Measurements from ENCODE around the gene LAMB4.

The LAMB4 gene

DNA sequence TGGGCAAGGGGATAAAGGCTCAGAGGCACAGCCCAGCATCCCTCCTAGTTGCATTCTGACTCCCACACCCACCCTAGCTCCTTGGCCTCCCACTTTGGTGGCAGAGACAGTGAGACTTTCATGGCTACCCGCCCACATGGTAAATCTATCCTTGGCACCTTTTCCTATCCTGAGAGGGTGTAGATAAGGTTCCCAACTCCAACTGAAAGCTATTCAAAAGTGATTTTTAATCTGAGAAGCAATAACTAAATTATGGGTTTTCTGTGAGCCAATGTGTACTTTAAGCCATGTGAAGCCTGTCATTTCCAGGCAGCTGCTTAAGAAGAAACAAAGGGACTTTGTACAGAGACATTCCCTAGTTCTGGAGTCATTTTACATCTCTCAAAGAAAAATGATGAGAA, 136.3 kb downstream of the LAMB4 start:
- no peak for DNase-seq

DNA sequence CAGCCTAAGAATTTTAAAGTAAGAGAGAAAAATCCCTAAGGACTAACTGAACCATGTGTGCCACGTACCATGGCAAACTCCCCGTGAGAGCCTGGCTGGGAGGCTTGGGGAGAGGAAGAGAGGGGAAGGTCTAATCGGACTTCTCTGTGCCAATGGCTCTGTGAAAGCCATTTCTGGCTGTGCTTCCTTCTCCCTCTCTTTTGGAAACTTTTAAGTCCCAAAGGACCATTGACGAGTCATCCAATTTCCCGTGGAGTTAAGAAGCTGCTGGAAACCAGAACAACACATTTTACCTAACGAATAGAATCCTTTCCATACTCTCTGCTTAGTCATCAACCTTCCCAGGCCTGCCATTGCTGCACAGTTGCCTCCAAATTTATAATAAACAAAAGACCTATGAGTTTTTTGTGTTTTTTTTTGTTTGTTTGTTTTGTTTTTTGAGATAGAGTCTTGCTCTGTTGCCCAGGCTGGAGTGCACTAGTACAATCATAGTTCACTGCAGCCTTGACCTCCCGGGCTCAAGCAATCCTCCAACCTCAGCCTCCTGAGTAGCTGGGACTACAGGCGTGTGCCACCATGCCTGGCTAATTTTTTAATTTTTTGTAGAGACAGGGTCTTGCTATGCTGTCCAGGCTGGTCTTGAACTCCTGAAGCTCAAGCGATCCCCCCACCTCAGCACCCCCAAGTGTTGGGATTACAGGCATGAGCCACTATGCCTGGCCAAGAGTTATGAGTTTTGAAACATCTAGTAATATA, 140.4 kb downstream of the LAMB4 start:
- DNase-seq, result no peak

DNA sequence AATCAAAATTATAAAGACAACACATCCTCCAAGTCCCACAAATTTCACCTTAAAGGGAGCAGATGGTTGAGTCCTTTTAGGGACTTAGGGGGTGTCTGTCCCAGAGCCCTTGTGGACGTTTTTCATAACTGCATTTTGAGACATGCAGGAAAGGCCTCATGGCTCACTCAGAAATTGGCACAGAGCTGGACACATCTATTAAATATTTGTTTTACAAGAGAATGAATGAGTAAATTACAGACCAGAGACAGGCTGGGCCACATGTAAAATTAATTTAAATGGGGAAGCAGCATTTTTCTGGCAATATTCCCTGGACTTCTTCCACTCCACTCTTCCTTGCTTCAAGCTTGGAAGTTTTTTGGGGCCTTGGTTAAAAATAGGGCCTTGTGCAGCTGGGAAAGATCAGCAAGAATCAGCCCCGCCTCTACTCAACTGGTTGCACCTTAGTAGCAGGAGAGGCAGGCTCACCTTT, 147.2 kb downstream of the LAMB4 start:
- no peak for DNase-seq

DNA sequence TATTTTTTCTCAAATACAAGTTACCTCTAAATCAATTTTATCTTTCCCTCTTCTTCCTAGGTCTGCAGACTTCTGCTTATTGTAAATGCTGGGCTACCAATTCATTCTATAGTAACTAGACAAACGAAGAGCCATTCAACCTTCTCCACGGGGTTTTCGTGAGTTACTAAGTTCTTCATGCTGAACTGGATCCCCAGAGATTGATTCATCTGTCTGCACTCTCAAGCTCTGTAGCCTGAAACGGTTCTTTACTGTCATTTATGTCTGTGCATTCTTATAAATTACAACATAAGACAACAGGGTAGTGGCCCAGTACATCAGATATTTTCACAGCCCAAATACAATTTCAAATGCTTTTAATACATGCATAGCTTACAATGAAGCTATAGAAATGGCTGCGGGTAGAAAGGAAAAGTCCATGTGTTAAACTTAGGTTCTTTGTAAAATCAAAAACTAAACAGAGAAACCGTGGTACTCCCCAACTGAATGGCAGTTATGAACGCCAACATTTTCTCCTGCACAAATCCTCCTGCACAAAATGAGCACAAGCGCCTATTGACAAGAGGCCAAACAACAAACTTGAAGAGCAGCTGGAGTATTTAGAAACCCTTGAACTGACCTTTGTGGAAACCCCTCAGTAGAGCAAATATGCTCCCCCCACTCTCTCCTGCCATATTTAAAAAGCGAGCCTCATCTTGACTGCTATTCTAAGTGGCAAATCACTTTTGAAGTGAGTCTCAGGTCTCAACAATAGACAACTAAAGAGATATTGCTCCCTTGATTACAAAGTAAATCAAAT, 147.9 kb downstream of the LAMB4 start:
- no peak for DNase-seq

DNA sequence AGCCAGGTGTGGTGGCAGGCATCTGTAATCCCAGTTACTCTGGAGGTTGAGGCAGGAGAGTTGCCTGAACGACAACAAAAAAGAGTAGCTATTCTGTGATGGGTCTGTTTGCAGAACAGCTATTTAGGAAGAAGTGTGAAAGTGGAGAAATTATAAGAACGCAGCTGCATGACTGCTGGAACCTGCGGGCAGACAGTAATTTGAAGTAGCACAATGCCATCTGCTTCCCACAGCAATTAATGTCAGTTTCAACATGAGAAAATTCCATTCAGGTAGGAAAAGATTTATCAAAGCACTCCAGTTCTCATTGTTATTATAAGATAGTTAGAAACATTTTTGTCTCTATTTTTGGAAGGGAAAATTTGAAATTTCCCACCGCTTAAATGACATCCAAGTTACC, 148.7 kb downstream of the LAMB4 start:
- DNase-seq, result no peak

DNA sequence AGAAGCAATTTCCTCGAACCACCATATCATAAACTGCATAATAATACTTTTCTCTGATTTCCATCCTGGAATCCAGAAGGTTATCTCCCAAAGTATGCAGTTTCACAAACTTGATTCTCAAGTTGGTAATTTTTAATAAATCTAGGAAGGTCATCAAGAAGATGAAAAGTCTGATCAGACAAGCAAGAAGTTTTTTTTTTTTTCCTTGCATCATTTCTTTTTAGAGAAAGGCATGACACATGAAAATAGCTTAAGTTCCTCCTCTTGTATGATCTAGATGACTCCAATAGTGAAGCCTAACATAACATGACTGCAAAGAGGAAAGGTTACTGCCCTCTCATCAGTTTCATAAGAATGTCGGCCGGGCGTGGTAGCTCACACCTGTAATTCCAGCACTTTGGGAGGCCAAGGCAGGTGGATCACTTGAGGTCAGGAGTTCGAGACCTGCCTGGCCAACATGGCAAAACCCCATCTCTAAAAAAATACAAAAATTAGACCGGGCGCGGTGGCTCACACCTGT, 149.4 kb downstream of the LAMB4 start:
- DNase-seq, result no peak

DNA sequence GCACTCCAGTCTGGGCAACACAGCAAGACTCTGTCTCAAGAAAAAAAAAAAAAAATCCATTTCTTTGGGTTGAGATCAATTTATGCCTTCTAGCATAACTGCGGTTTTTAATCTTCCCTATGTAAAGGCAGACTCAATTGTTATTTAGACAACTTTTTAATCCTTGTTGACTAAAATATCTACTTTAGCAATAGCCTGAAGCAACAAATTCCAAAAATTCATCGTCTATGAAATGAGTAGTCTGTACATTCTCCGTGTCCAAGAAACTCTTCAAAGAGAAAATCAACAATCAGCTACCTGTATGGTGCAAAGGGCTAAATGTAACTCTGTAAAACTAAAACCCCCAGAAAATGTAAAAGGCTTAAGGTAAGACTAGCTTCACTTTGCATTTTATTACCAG, 150.0 kb downstream of the LAMB4 start:
- no peak for DNase-seq

DNA sequence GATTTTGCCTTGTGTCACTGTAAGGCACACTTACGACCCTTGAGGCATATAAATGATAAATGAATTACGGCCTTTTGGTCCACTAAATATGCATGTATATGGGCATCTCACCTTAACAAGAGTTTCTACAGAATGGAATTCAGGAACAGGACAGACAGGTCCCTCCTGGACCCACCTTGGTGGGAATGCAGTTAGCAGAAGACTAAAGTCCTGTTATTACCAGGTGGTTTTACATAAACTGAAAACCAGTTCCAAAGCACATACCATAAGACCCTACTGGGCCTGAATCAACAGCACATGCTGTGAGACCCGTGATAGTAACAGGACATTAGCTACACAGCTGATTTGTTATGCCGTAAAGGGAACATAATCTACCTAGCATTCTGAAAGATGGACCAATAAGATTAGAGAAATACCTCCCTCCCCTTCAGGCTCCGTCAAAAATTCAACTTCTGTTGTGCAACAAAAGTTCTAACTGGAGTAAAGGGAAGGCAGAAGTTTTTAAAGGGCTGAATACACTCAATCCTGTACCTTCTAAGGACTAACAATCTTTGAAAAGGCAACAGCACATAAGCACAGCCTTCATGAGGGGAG, 151.2 kb downstream of the LAMB4 start:
- DNase-seq, result no peak

DNA sequence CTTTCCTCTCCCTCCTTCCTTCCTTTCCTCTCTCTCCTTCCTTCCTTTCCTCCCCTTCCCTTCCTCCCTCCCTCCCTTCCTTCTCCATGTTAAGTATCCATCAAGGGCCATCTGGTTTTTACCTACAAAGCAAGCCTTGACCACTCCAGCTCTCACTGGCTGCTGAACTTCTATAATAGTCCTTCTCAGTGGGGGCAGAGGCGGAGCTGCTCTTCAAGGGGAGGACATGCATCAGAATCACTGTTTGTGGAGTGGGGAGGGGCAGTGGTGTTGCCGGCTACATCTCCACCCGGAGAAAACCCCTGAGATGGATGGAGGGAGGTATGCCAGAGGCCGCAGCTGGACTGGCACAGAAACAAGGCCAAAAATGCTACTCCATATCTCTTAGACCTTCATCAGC, 153.1 kb downstream of the LAMB4 start:
- DNase-seq, result no peak

DNA sequence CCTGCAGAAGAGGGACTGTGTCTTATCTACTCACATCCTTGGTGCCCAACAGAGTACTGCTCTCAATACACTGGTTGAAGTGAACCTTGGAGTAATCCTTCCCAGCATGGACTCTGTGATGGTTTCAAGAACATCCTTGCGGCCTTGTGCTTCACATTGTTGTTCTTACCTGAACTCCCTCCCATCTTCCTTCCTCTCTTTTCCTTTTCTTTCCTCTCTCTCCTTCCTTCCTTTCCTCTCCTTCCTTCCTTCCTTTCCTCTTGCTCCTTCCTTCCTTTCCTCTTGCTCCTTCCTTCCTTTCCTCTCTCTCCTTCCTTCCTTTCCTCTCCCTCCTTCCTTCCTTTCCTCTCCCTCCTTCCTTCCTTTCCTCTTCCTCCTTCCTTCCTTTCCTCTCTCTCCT, 153.5 kb downstream of the LAMB4 start:
- no peak for DNase-seq

DNA sequence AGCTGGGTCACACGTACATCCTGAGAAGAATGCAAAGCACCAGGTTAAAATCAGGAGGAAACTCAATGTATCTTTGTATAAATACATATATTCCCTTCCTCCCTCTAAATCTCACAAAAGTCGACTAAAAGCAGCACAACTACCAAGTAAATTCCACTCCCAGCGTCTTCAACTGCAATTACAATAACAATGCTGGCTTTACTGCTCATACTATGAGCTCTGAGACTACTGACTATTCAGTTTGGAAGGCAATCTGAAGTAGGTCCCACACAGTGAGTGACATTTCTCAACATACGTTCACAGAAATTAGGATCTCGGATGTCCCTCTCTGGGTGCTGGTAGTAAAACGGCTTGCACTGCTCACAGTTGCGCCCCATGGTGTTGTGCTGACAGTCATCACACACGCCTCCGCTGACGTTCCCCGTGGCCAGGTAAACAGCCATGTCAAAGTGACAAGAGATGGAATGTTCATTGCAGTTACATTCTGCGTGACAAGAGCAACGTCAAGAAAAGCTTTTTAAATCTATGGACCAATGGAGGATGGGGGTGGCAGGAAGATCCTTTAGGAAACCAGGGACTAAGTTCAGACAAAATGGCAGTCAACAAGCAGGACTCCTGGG, 154.7 kb downstream of the LAMB4 start:
- DNase-seq, result no peak

DNA sequence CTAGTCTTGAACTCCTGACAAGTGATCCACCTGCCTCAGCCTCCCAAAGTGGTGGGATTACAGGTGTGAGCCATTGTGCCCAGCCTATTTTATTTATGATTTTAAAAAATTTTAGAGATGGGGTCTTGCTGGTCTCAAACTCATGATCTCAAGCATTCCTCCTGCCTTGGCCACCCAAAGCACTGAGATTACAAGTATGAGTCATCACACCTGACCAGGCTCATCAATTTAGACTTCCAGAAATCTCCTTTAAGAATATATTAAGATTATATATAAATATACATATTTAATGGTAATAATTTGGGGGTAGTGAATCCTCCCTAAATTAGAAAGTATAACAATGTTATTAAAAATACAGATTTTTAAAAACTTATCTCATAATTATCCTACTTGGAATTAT, 156.3 kb downstream of the LAMB4 start:
- no peak for DNase-seq
